Progenitor cell of endocrine pancreas (in vitro differentiated cells): ENCODE data around the gene COL9A3. TPM values are rescaled to one million over a fixed set of nuclear protein-coding genes. Genes with fewer than 3 reads are reported as not detected.

Experiments used
- DNase-seq: peaks from one replicate; pipeline ENCODE4 v3.0.0; 2021; ENCODE audit warnings: low spot score; ENCODE audit not compliant: unreplicated experiment
- H3K27ac Mint-ChIP-seq: 2 replicates; pipeline ENCODE4 v1.8.0; 2021; ENCODE audit warnings: mild to moderate bottlenecking, moderate library complexity, mixed read lengths
- H3K27me3 Mint-ChIP-seq: 2 replicates; pipeline ENCODE4 v1.8.0; 2021; ENCODE audit warnings: mixed read lengths
- H3K36me3 Mint-ChIP-seq: 2 replicates; pipeline ENCODE4 v1.8.0; 2022; ENCODE audit warnings: mixed read lengths; ENCODE audit not compliant: insufficient read depth
- H3K4me1 Mint-ChIP-seq: 2 replicates; pipeline ENCODE4 v1.8.0; 2021; ENCODE audit warnings: low read depth, mixed read lengths
- H3K4me3 Mint-ChIP-seq: 2 replicates; pipeline ENCODE4 v1.8.0; 2021; ENCODE audit warnings: low read depth, mild to moderate bottlenecking, moderate library complexity, mixed read lengths
- H3K9me3 Mint-ChIP-seq: 2 replicates; pipeline ENCODE4 v1.8.0; 2021; ENCODE audit warnings: low read depth, mixed read lengths
- CTCF ChIP-seq: fragments of 200-600 bp; sonication (generic); IDR thresholded peaks from one replicate; pipeline ENCODE4 v1.5.0; 2021; ENCODE audit warnings: antibody characterized with exemption, mild to moderate bottlenecking; ENCODE audit not compliant: unreplicated experiment
- total RNA-seq: library from RNA; stranded (reverse); gene quantifications from 2 replicates; pipeline ENCODE4 v1.2.1, GENCODE V29; 2021

COL9A3 gene
- total RNA-seq, 1 donor from 2014 or later: 81.5 TPM

DNA sequence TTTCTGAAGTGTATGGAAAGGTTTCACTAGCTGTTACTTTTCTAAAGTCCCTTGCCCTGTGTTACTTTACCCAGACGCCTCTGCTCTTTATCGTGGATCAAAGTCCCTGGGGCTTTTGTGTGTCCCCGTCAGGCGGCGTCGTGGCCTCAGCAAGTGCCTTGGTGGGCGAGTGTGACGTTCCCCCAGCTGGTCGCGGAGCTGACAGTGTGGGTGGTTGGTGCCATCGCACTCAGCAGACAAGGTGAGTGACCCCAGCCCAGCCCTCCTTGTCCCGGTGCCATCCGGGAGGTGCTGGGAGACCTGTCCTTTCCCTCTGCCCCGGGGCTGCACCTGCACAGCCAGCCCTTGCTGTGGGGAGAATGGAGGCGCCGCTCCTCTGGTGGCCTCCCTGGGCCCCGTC is 72.1 kb downstream of the COL9A3 start:
- H3K27me3 Mint-ChIP-seq: no peaks in the 10 kb centered on the region
- H3K4me3 Mint-ChIP-seq: no peak overlapping the region
- no peak for DNase-seq
- H3K4me1 Mint-ChIP-seq: no peaks in the 10 kb centered on the region
- no peak for TF ChIP-seq CTCF
- H3K36me3 Mint-ChIP-seq: peaks cover 30% of the 10 kb centered on the region
- H3K9me3 Mint-ChIP-seq: no peaks in the 10 kb centered on the region
- no peak overlapping the region for H3K27ac Mint-ChIP-seq

DNA sequence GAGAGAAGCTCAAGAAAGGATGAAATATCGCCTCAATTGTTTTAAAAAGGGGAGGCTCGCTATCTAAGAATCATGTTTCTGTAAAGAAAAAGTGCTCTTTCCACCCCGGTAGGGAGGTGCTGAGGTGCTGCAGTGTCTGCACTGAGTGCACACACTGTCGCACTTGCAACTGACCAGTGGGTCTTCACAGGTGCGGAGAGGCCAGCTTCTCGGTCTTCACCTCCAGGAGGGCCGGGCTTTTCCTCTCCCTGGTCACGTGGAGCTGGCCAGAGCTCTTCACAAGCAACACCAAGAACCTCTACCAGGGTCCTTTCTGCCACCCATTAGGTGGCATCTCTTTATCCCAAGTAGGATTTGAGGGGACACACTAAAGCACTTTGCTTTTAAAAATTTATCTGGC is 72.6 kb downstream of the COL9A3 start:
- Mint-ChIP-seq H3K36me3 (peaks cover 35% of the 10 kb centered on the region), H3K27me3 (no peaks in the 10 kb centered on the region)

GRCh38 chr20:62889871-62890270 is 73.0 kb downstream of the COL9A3 start:
- Mint-ChIP-seq H3K36me3 (peaks cover 35% of the 10 kb centered on the region), H3K4me1 (no peaks in the 10 kb centered on the region), H3K9me3 (no peaks in the 10 kb centered on the region), H3K27ac (no peak overlapping the region), H3K27me3 (no peaks in the 10 kb centered on the region), H3K4me3 (no peak overlapping the region)
- TF ChIP-seq CTCF: no peak
- no peak for DNase-seq

More for the DNA sequence above, 72.6 kb downstream of the COL9A3 start:
- no peaks in the 10 kb centered on the region for H3K9me3 Mint-ChIP-seq
- H3K27ac Mint-ChIP-seq: no peak overlapping the region
- H3K4me3 Mint-ChIP-seq: no peak overlapping the region
- TF ChIP-seq CTCF: no peak
- no peak for DNase-seq
- no peaks in the 10 kb centered on the region for H3K4me1 Mint-ChIP-seq

DNA sequence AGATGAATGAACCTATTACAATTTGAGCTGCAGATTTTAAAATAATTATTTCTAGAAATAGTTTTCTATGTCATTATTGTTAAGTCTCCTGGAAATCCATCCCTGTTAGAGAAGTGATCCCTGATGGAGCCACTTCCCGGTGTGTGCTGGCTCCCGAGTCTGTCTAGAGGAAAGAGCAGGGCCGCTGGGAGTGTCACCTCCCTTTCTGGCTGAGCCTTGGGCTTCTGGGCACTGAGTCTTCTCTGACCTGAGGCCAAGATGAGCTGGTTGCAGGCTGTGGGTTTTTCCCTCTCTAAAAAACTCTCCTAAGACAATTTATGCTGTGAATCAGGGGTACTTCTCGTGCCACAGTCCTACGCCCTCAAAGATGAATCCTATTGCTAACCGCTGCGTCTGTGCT is 73.6 kb downstream of the COL9A3 start:
- no peak for DNase-seq
- Mint-ChIP-seq H3K27ac (no peak overlapping the region), H3K4me3 (no peak overlapping the region), H3K27me3 (no peaks in the 10 kb centered on the region), H3K36me3 (peaks cover 35% of the 10 kb centered on the region), H3K9me3 (no peaks in the 10 kb centered on the region), H3K4me1 (no peaks in the 10 kb centered on the region)
- TF ChIP-seq CTCF: no peak

Other genes with a start within 250 kb of the COL9A3 start
- 2.6 and 3.6 TPM in 2 replicates for gene SLCO4A1, start 174.5 kb upstream of the COL9A3 start, total RNA-seq
- gene NTSR1, start 108.2 kb upstream of the COL9A3 start, total RNA-seq: 0.13 TPM in 1 of 2 replicates, not detected in the other
- gene MRGBP, start 20.6 kb upstream of the COL9A3 start, total RNA-seq: 12.4 and 13.8 TPM in 2 replicates
- gene OGFR, start 12.2 kb upstream of the COL9A3 start, total RNA-seq: 29.6 and 31.0 TPM in 2 replicates
- gene TCFL5, start 44.8 kb downstream of the COL9A3 start, total RNA-seq: 7.7 and 7.9 TPM in 2 replicates
- gene DIDO1, start 109.5 kb downstream of the COL9A3 start, total RNA-seq: 68.2 and 71.2 TPM in 2 replicates
- gene GID8, start 121.1 kb downstream of the COL9A3 start, total RNA-seq: 66.7 and 71.6 TPM in 2 replicates
- gene SLC17A9, start 135.7 kb downstream of the COL9A3 start, total RNA-seq: 8.0 and 8.3 TPM in 2 replicates
- not detected in 2 replicates for gene BHLHE23, start 189.9 kb downstream of the COL9A3 start, total RNA-seq